Measurements from ENCODE around the gene SNRNP27.

- TF ChIP-seq, protein P1, sequence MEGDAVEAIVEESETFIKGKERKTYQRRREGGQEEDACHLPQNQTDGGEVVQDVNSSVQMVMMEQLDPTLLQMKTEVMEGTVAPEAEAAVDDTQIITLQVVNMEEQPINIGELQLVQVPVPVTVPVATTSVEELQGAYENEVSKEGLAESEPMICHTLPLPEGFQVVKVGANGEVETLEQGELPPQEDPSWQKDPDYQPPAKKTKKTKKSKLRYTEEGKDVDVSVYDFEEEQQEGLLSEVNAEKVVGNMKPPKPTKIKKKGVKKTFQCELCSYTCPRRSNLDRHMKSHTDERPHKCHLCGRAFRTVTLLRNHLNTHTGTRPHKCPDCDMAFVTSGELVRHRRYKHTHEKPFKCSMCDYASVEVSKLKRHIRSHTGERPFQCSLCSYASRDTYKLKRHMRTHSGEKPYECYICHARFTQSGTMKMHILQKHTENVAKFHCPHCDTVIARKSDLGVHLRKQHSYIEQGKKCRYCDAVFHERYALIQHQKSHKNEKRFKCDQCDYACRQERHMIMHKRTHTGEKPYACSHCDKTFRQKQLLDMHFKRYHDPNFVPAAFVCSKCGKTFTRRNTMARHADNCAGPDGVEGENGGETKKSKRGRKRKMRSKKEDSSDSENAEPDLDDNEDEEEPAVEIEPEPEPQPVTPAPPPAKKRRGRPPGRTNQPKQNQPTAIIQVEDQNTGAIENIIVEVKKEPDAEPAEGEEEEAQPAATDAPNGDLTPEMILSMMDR (IDR thresholded peaks at IDR 0.05; ENCODE audit: low read depth, low read length), result no peak
- TF ChIP-seq POLR2A (IDR thresholded peaks at IDR 0.05; ENCODE audit: extremely low read depth, insufficient read length) (no peak), MYC (IDR thresholded peaks at IDR 0.05; ENCODE audit: low read depth, low read length) (no peak)
Observed at GRCh38 chr2:69933254-69933828, 39.6 kb downstream of the SNRNP27 start.

Measured in NB4 (cell line).